T-helper 2 cell treated with Interferon-gamma antibody and Interleukin-4, amounts not matched to agents 100 ng/mL and 5 ng/mL, for 36 hours (primary cell): ENCODE measurements around the gene CAMTA1. TPM values are rescaled to one million over a fixed set of nuclear protein-coding genes. Genes with fewer than 3 reads are reported as not detected.
"Not testable (repeated sequence)": the region's sequence is repeated elsewhere in the genome, so short reads cannot be mapped to it uniquely, and the experiment has no call there.

ENCODE experiments used
- intact Hi-C: fragments of 100-400 bp; cut with micrococcal nuclease; formaldehyde crosslinking; loops from one replicate; pipeline ENCODE4 v1.15.1; 2023
- total RNA-seq: library from RNA; stranded (reverse); gene quantifications from 2 replicates; pipeline ENCODE4 v1.2.3, GENCODE V29; 2022

CAMTA1 gene
- total RNA-seq, 1 donor from 2014 or later = 40.7 TPM

- intact Hi-C loops = no loop called here
Measured at GRCh38 chr1:7698641-7699040, 913.4 kb downstream of the CAMTA1 start.

DNA sequence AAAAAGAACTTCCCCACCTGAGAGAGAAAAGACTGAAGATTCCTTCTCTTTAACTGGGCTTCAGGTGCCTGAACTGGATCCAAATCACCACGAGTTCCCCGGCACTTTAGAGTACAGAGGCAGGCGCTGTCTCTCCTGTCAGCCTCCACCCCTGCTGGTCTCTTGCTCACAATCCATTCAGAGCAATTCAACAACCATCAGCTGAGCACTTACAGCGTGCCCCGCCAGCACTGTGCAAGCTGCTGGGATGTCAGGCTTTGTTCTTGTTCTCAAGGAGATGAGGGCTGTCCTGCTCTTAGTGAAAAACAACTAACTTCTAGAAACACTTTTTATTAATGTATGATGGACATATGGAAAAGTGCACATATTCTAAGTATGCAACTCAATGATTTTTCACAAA, 917.1 kb downstream of the CAMTA1 start:
- intact Hi-C loops = no loop called here

DNA sequence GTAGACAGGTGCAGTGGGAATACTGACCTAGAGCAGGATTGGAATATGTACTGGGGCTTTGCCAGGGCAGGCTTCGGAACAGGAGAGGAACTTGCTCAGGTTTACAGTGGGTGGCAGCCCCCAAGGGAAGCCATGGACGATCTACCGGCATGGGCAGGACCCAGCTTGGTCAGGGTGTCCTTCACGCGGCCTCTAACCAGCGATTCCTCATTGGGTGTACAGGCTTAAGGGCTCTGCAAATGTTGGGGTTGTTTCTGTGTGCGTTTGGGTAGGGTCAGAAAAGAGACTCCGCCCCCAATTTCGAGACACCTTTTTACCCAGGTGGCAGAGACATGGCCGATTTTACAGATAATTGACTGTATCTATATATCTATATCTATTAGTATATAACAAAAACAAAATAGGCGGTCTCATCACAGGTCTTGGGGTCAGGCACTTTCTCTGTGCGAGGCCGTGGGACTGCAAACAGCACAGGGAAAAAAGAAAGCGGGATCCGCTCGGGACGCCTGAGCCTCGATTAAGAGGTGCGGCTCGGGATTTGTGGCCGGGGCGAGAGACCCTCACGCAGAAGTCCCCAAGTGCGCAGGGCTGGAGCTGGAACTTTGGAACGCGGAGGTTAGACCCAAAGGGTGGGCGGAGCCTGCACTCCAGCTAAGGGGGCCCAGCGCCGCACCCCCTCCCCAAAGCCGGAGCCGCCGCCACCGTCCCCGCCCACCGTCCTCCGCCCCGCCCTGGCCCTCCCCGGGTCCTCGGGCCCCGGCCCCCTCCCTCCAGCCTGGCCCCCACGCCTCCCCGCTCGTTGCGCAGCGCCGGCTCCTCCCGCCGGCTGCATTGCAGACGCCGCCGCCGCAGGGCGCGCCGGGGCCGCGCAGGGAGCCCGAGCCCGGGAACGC, 918.3 kb downstream of the CAMTA1 start:
- intact Hi-C loops = no loop called here

DNA sequence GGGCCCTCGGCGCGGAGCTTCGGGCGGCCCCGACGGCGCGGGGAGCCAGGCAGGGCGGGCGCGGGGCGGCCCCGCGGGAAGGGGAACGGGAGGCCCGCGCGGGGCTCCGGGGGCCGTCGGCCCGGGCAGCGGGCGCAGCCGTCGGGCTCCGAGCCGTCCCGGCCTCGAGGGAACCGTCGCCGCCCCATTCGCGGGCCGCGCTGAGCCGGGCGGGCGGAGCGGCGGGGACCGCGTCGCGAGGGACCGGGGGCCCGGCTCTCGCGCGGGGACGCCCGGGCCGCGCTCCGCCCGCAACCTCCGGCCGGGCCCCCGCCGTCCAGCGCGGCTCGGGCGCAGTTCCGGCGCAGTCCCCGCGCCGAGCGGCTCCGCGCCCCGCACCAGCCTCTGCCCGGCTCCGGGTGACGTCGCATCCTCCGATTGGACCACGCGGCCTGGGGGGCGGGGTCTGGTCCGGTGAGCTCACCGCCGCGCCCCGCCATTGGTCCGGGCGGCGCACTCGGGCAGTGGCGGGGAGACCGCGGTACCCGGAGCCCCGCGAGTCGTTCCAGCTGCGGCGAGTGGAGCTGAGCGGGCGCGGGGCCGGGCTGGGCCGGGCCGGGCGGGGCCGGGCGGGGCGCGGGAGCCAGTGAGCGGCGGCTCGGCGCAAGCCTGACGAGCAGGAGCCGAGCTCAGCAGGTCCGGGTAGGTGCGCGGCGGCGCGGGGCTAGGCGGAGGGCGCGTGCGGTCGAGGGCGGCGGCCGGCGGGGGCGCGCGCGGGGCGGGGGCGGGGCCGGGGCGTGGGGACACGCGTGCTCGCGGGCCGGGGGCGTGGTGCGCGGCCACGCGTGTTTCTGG, 919.2 kb downstream of the CAMTA1 start:
- intact Hi-C loops = no loop called here

- intact Hi-C loops = no loop called here
Measured at GRCh38 chr1:7705048-7705907, 920.0 kb downstream of the CAMTA1 start.

GRCh38 chr1:7705908-7706216, 920.6 kb downstream of the CAMTA1 start:
- intact Hi-C loops = no loop called here

GRCh38 chr1:7707527-7707926, 922.3 kb downstream of the CAMTA1 start:
- intact Hi-C loops = no loop called here

- intact Hi-C loops = not testable (repeated sequence)
Measured at GRCh38 chr1:7708065-7708464, 922.8 kb downstream of the CAMTA1 start.

- intact Hi-C loops = no loop called here
Measured at GRCh38 chr1:7710859-7711258, 925.6 kb downstream of the CAMTA1 start.

GRCh38 chr1:7712731-7713323, 927.6 kb downstream of the CAMTA1 start:
- intact Hi-C loops = no loop called here

GRCh38 chr1:7716506-7716905, 931.3 kb downstream of the CAMTA1 start:
- intact Hi-C loops = no loop called here

- intact Hi-C loops = no loop called here
Measured at GRCh38 chr1:7717748-7718368, 932.6 kb downstream of the CAMTA1 start.

- intact Hi-C loops = no loop called here
Measured at GRCh38 chr1:7719468-7720094, 934.3 kb downstream of the CAMTA1 start.

DNA sequence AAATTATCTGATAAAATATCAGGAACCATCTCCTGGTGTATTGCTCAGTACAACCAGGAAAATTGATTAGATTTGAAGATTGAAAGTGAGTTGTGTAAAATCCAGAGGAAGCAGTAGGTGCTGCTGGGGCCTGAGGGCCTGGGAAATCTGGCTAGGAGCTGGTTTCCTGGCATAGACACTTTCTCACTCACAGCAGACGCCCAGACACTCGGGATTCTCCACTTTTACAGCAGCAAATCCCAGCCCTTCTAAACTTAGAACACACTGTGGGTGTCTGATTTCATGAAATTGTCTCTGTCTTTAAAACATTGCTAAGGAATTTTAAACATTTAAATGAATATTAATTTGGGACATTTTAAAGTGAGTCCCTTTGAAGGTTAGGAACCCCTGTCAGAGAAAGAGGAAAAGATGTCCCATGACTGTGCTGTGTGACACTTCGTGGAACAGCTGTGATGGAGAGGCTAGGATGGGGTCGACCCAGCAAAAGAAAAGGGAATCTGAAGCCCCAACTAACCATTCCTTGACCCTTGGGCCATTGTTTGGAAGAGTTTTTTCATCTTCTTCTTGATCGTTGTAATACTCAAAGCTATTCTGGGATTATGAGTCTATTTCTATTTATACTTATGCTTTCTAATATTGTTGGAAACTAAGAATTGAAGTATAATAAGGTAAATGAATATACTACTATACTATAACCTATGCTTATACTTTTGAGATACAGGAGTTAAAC, 936.9 kb downstream of the CAMTA1 start:
- intact Hi-C loops = no loop called here

DNA sequence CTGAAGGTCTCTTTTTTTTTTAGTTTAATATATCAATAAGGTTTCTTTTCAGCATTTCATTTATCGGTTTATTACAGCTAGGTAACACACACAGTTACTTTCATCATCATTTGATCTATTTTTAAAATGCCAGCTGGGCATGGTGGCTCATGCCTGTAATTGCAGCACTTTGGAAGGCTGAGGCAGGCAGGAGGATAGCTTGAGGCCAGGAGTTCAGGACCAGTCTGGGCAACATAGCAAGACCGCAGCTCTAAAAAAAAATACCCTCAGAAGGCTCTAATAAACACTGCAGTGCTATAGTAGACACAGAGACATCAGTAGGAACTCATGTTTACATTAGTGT, 937.4 kb downstream of the CAMTA1 start:
- intact Hi-C loops = no loop called here

DNA sequence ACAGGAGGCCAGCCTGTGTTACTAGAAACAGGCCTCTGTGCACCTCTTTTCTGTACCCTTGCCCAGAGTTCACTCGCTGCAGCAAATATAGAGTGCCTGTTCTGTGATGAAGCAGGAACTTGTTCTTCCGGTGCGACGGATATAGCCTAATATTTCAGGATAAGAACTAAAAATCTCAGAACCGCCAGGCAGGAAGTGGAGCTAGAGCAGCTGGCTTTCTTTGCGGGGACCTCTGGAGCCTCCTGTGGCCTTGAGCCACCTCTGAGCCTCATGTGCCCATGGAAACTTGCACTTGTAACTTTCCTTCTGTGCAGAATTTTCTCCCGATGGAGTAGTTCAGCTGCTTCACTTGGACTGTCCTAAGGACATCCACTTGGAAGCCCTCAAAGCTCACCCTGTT, 941.4 kb downstream of the CAMTA1 start:
- intact Hi-C loops = no loop called here

- intact Hi-C loops = no loop called here
Measured at GRCh38 chr1:7727809-7728471, 942.7 kb downstream of the CAMTA1 start.

DNA sequence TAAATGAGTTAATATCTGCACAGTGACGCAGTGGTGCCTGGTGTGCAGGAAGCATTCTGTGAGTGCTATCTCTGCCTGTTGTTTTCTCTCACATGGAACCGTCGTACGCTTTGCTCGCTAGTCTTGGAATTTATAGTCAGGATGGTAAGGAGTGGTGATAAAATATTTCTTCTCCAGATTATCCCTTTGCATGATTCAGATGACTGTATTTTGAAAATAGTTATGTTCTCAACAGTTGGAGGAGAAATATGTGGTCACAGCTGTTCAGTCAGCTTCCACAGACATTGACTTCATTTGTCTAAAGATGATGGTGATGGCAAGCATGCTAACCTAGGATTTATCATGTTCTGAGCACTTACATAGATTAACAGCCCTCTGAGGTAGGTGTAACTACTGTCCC, 944.5 kb downstream of the CAMTA1 start:
- intact Hi-C loops = no loop called here

- intact Hi-C loops = no loop called here
Measured at GRCh38 chr1:7732331-7732730, 947.1 kb downstream of the CAMTA1 start.
